NCI-H2029 treated with DMSO at 0.1 percent for 48 hours (cell line): ENCODE data around the gene SLC4A3.
A peak's percentile ranks its signal among the peaks of the same experiment; 100 is the strongest.

Experiments used
- DNase-seq: peaks from one replicate; lab custom pipeline; 2025; lab: John Stamatoyannopoulos, UW

Gene SLC4A3

DNA sequence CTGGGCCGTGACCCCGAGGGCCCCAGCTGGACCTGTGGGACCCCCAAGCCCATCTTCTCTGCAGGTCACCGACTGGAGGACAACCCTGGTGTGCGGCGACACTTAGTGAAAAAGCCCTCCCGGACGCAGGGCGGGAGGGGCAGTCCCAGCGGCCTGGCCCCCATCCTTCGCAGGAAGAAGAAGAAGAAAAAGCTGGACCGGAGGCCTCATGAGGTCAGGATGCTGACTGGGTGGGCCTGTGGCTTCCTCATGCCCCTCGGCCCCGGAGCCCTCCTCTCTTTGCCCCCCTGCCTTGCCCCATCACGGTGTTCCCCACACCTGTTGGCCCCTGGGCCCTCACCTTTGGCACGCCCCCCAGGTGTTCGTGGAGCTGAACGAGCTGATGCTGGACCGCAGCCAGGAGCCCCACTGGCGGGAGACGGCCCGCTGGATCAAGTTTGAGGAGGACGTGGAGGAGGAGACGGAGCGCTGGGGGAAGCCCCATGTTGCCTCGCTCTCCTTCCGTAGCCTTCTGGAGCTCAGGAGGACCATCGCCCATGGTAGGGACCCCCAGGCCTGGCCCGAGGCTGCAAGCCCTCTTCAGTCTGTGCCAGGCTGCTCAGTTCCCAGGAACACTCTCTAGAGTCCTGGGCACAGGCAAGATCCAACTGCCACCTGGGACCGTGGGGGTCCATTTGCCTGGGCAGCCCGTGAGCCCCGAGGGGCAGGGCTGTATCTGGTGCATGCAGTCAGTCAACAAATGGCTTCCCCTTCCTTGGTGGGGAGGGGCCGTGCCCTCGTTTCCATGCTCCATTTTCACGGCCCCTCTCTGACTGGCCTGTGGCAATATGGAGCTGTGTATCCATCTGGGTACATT is 4.7 kb downstream of the SLC4A3 start:
- no peak for DNase-seq

DNA sequence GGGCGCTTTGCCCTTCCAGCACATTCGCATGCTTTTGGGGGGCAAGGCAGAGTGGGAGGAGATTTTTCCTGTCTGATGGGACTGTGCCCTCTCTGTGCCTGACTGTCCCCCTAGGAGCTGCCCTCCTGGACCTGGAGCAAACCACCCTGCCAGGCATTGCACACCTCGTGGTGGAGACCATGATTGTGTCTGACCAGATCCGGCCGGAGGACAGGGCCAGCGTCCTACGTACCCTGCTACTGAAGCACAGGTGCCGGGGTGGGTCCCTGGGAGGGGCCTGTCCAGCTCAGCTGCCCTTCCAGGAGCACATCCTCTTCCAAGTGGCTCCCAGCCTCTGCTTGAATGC is 5.3 kb downstream of the SLC4A3 start:
- DNase-seq, result no peak

DNA sequence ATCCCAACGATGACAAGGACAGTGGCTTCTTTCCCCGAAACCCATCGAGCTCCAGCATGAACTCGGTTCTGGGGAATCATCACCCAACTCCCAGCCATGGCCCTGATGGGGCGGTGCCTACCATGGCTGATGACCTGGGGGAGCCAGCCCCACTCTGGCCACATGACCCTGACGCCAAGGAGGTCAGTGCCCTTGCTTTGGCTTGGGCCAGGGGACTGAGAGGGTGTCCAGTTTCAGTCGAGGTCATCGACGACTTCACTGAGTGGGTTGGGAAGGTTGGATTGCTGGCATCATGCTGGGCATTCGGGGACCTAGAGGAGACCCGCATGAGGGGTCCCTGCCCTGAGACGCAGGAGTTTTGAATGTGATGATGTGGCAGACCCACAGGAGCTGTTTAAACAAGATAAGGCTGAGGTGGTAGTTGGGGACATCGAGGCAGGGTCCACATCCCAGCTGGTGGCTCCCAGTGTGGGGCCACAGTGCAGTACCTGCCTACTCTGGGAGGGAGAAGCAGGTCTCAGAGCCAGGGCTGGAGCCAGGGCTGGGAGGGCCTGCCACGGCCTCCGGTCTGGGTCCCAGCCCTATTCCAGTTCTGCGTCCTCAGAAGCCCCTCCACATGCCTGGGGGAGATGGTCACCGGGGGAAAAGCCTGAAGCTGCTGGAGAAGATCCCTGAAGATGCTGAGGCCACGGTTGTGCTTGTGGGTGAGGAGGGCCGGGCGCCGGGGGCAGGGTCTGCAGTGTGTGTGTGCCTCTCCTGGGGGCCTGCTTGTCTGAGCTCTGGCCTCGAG is 6.0 kb downstream of the SLC4A3 start:
- no peak for DNase-seq

DNA sequence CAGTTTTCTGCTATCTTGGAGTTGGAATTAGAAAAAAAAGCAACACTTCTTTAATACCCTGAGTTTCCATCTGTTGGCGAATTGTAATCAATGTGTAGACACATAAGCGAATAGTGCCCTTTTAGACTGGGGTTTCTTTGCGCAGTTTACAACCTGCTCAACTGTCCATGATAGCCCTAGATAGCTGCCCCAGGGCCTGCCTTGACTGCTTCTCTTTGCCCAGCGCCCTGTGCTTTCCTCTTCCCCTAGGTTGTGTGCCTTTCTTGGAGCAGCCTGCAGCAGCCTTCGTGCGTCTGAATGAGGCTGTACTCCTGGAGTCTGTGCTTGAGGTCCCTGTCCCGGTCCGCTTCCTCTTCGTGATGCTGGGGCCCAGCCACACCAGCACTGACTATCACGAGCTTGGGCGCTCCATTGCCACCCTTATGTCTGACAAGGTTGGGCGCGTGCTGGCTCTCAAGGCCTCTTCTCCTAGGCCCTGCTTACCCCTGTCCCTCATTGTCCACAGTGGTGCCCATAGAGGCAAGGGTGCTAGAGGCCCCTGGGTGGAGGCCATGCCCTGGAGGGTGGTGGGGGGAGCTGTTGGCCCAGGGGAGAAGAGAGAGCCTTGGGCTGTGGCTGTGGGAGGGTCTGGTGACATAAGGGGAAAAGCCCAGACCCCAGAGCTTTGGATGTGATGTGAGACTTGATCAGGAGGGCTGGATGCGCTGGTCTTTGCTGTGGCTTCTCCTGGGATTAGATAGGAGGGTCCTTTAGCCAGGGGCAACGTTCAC is 6.9 kb downstream of the SLC4A3 start:
- no peak for DNase-seq

DNA sequence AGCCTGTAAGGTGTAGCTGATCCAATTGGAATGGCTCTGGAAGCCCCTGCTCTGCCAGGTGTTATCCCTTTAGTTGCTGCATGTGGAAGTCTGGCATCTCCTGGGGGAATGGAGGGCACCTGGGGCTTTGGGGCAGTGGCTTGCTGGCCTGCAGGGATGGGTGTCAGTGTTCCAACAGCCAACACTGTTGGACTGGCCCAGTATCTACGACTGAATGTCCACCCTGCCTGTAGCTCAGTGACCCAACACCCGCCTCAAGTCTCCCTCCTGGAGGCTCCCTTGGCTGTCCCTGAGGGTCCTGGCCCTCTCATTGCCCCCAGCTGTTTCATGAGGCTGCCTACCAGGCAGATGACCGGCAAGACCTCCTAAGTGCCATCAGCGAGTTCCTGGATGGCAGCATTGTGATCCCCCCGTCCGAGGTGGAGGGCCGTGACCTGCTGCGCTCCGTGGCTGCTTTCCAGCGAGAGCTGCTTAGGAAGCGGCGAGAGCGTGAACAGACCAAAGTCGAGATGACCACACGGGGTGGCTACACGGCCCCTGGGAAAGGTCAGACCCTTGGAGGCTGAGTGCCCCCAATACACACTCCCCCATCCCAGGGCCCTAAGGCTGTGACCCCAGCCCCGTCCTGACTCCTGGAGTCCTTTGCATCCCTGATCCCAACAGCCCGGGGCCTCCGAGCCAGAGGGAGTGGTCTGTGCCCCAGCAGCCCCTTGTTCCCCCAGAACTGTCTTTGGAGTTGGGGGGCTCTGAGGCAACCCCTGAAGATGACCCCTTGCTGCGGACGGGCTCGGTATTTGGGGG is 7.7 kb downstream of the SLC4A3 start:
- no peak for DNase-seq

DNA sequence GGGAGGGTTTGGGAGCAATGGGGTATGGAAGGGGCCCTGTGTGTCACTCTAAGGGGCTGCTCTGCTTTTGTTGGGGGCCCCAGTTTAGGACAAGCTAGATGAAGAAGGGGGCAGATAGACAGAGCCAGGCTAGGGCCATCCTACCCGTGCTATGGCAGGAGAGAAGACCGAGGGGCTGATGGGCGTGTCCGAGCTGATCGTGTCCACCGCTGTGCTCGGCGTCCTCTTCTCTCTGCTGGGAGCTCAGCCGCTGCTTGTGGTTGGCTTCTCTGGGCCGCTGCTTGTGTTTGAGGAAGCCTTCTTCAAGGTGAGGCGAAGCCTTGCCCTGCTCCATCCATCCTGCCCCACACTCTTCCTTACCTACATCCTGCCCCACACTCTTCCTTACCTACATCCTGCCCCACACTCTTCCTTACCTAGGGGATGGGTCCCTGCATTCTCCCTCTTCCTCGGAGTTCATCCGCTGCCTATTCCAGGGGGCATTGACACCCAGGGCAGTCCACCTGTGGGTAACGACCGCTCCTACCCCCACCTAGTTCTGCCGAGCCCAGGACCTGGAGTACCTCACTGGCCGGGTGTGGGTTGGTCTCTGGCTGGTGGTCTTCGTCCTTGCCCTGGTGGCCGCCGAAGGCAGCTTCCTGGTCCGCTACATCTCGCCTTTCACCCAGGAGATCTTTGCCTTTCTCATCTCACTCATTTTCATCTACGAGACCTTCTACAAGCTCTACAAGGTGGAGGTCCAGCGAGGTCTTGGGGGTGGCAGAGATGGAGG is 8.9 kb downstream of the SLC4A3 start:
- no peak for DNase-seq

DNA sequence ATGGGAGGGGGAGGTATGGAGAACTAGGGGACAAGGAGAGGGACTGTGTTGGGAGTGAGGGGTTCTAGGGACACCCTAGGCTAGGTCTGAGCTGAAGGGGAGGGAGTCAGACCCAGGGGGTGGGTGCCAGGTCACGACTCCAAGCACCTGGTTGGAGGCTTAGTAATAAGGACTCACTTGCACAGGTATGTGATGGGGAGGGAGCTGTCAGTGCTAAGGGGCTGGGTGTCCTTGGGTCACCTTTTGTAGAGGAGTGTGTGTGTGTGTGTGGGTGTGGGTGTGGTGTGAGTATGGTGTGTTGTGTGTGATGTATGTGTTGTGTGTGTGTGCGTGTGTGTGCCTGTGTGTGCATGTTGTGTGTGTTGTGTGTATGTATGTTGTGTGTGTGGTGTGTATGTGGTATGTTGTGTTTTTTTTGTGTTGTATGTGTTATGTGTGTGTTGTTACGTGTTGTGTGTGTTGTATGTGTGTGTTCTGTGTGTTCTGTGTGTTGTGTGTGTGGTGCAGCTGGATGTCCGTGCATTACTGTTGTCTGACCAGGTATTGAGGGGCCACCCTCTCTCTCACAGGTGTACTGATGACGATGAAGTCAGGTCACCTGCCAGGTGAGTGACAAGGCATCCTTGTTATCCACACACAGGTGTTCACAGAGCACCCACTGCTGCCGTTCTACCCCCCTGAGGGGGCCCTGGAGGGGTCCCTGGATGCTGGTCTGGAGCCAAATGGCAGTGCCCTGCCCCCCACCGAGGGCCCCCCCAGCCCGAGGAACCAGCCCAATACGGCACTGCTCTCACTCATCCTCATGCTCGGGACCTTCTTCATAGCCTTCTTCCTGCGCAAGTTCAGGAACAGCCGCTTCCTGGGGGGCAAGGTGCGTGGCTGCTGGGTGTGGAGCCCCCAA is 9.8 kb downstream of the SLC4A3 start:
- no peak for DNase-seq

DNA sequence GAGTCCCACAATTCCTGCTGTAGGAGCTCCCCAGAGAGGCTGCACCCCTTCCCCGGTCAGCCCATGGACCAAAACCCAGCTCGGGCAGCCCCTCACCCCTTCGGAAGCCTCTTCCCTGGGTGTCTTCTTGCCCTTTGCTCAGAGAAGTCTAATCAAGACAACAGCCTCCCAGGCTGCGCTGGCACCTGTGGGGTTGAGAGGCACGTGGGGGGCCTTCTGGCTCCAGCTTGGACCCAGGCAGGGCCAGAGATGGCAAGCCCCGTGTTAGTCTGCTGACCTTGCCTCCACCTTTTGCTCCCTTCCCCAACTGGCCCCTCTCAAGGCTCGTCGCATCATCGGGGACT is 10.4 kb downstream of the SLC4A3 start:
- DNase-seq, result no peak

DNA sequence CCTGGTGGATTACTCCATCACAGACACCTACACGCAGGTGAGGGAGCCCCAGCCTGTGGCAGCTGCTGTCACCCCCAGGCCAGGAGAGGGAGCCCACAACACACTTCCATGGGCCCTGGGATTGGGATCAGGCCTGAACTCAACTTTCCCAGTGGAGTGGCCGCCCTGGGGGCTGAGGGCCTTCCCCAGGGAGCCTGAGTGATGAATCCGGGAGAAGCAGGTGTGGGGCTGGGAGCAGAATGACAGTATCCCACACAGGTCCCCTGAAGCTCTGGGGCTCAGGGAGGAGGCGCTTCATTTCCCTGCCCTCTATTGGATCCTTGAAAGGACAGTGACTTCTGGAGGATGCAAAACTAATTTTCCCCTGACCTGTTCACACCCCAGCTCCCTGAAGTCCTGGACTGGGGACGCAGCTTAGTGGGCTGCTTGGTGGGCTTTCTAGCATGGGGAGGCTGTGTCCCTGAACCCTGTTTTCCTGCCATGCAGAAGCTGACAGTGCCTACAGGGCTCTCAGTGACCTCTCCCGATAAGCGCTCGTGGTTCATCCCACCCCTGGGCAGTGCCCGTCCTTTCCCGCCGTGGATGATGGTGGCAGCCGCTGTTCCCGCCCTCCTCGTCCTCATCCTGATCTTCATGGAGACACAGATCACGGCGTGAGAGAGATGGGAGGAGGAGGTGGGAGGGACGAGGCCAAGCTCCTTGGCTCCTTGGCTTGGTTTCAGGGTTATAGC is 11.0 kb downstream of the SLC4A3 start:
- DNase-seq, result no peak

DNA sequence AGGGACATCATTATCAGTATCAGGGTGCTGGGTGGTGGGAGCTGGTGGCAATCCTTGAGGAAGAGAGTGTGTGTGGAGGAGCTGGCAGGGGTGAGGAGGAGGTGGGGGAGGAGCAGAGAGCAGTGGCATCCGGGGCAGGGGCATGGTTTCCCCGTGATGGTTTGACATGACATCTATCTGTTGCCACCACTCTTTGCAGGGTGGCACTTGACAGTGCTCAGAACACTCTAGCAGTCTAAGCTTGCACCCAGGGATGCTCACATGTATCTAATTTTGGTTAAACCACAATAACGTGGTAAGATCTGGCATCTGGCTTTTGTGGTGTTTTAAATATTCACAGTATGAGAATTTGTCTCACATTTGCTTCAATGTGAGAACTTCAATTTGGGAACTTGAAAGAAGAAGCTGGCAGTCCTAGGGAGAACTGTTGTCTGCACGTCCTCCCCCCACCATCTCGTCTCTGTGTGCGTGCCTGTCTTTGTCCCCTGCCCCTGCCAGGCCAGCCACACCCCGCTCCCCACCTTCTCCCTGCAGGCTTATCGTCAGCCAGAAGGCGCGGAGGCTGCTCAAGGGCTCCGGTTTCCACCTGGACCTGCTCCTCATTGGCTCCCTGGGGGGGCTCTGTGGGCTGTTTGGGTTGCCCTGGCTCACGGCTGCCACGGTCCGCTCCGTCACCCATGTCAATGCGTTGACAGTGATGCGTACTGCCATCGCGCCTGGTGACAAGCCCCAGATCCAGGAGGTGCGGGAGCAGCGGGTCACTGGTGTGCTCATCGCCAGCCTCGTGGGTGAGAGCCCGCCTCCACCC is 11.7 kb downstream of the SLC4A3 start:
- no peak for DNase-seq

DNA sequence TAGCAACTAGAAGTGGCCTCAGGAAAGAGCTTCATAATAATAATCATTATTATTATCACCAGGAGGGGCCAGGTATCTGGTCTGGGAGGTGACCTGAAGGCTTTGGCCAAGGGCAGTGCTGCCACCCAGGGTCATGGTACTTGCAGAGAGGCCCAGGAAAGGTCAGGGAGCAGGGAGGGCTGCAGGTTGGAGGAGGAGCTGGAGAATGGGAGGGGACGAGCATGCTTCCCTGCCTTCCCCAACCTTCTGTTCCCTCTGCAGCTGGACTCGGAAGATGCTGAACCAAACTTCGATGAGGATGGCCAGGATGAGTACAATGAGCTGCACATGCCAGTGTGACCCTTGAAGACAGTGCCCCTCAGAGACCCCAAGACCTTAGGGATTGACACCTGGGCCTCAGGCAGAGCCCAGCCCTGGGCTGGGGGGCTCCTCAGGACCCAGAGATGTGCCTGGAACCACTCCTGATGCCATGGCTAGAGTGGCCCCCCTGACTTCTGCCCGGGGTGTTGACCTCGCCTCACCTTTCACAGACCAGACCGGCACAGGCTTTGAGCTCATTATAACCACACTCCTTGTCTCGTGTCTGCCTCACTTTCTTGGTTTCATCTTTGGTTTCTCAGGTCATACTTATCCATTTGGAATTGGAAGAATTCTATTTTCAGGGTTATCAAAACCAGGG is 14.1 kb downstream of the SLC4A3 start:
- no peak for DNase-seq

DNA sequence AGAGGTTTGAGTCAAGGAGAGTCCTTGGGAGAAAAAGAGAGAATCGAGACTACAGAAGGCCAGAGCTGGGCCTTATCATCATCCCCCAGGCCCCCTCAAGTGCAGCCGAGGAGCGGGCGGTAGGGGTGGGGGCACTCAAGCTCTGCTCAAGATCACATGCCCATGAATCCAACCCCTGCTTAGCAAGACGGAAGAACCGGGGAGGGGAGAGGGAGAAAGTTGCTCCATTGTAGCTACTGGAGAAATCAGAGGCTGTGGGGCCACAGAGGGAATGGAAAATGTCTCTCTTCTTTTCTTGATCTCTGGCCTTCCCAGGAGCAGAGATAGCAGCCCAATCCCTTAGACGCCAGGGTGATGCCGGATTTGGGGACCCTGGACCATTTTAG is 14.6 kb downstream of the SLC4A3 start:
- DNase-seq, result no peak

DNA sequence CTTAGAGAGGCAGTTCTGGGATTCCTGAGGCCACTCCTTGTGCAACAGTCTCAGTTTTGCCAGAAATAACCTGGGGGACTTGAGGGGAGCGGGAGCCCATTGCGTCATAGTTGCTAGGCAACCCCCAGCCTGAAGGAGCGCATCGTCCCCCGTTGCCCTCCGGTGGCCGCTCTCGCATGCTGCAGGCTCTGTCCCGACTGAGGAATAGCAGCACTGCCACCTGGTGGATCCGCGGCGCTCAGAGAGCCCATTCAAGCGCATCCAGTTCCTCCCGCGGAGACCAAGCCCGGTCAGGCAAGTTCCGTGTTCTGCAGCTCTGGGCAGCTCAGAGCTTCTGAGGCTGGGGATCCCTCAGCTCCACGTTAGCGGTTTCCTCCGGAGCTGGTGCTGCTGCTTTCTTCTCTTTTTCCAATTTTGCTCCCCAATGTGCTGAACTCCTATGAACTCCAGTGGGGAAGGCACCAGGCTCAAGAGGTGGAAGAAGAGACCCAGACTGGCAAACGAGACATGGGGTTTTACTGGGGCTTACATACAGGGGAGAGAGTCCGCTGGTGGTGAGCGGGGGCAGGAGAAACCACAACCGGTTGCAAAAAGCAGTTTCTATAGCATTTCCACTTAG is 15.1 kb downstream of the SLC4A3 start:
- peak; percentile 66 for DNase-seq

DNA sequence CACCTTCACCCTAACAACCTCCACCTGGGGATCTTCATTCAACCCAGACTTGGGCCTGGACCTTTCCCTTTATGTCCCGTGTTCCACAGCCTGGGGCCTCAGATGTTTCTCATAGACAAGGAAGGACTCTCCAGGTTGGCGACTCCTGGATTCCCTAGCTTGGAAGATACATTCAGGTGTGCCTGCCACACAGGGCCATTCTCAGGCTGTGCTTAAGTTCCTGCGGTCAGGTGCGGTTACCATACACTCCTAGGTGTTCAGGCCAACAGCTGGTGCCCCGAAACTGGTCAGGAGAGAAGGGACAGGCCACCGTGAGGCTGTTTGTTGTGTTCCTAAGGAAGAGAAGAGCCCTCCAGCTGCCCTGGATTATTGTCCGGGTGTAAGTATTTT is 15.6 kb downstream of the SLC4A3 start:
- no peak for DNase-seq

DNA sequence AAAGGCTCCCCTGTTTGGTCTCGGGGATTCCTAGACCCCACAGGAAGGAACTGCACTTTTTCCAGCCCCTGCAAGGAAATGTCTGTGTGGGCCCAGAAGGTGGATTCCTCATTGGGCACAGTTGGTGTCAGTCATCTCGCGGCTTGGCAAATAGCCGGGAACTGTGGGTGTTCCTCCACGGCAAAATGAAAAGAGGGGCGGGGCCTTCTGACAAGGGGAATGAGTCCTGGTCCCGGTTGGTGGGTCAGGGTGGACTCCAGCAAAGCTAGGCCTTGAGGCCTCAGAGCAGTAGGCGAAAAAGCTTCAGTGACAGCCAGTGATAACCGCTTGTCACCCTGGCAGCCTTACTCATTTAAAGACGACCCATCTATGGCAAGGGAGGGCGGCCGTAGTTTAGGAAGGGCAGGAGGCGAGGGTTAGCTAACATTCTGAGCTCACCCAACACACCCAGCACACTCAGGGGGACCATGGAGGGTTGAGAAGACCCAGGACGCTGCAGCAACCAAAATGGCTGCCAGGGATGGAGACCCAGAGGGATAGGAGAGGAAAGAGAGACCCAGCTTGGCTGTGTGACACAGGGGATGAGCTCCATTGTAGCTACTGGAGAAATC is 16.5 kb downstream of the SLC4A3 start:
- DNase-seq, result no peak

DNA sequence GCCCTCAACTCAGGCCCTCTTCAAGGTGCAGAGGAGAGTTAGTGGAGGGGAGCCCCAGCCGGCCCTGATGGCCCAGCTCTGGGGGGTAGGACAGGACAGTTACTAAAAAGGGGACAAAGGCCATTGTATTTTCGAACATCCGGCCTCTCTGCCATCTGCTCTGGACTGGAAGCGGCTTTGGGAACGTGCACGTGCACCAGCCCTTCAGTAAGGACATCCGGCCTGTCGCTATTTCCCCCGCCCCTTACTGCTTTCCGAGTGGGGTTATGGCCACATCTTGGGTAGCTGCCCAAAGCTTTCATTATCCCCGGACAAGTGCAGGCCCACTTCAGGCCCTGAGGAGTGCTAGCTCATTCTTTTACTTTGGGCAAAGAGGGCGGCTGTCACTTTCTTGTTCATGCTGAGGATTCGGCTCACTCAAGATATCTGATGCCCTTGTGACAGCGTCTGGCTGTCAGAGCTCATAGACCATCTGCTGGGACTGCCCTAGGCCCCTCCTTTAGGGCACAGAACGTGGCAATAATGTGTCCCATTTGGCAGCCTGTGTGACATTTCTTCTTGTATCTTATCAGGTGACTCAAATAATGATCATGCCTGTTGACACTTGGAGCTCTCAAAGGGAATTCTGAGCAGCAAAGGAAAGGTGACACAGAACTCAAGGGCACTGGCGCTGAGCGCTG is 17.5 kb downstream of the SLC4A3 start:
- DNase-seq, result peak; percentile 59
